Measurements from ENCODE around the gene SMC3.
"Not testable (repeated sequence)": the region's sequence is repeated elsewhere in the genome, so short reads cannot be mapped to it uniquely, and the experiment has no call there.

SMC3 gene

DNA sequence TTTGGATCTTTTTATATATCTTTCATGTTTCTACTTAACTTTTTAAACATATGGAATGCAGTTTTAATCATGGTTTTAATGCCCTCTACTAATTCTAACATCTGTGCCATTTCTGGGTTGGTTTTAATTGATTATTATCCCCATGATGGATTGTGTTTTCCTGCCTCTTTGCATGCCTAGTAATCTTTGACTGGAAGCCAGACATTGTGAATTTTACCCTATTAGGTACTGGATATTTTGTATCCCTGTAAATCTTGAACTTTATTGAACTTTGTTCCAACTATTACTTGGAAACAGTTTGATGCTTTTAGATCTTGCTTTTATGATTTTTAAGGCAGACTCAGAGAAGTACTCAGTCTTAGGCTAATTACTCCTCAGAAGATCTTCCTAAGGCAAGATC is 60.7 kb downstream of the SMC3 start:
- no peak for DNase-seq

DNA sequence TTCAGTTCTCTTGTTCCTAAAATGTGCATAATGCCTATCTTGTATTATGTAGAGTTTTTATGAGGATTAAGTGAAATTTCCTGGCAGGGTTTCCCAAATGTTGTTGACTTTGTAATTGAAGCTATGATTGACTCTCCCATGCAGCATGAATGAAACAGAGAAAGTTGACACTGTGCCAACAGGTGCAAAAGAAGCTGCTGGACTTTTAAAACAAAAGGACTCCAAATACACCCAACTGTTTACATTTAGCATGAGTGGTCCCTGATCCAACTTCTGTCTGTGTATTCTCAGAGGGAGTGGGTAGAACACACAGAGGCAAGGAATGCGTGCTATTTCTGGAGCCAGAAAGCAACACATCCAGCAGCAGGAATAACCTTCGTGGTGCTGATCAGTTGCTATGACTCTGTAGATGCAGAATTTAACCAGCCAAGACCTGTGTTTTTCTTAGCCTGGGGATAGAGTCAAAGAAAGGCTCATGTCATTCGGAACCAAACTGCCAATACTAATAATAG is 62.2 kb downstream of the SMC3 start:
- DNase-seq: peak; percentile 27

DNA sequence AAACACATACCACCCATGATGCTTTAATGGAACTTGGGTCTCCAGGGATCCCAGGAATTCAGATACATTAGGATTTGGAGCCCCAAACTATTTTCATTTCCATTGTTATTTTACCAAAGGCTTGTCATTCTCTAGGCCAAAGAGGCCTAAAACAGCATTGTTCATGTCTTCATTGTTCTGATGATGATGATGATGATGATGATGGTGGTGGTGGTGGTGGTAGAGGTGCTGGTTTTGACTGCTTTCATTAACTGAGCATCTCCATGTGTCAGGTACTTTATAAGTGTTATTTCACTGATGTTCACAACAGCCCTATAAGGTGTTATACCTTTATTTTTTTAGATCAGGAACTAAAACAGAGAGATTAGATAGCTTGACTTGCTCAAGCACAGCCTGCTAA is 64.4 kb downstream of the SMC3 start:
- no peak for DNase-seq

DNA sequence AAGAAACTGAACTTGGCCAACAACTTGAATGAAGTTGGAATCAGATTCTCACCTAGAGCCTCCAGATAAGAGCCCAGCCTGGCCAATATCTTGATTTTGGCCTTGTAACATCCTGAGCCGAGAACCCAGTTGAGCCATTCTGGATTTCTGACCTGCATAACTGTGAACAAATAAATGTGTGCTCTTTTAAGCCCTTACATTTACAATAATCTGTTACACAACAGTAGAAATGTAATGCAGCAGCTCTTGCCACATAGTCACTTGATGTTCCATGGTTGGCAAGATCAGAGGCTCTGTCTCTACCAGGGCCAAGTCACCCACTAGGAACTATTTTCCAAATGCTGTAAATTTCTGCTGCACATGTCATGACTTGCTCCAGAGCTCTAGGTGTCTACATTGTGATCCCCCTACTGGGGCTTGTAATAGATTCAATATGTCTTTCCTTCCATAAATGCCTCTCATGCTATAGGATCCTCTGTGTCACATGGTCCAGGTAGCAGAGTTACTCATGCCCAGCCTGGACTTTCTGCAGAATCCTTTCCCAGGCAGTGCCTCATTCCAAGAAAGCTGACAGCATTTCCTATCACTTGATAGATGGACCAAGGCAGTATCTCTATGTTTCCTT is 65.2 kb downstream of the SMC3 start:
- DNase-seq: no peak

DNA sequence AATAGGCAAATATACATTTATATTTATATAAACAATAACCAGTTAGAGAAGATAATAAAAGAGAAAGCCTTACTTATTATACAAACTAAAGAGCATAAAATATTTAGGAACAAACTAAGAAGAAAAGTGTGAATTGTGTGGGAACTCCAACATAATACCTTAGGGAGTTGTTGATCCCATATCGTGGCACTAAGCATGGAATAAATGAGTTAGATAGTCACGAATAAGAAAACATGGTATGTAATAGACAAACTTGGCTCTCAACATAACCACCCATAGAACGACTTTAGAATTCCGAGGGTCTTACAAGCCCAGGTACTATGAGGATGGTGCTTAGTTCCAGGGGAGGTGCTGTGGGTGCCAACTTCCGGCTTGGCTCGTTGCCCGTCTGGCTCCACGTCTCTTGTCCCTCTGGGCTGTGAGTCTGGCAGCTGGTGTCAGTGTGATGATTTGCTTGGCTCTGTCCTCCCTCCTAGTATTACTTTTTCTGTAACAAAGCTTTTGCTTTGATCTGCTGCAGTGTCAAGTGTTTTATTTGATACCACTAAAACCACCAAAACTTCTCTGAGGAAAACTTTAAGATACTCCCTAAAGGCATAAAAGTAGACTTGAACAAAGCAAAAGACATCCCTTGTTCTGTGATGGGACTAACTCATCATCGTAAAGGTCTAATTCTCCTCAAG is 67.2 kb downstream of the SMC3 start:
- no peak for DNase-seq

DNA sequence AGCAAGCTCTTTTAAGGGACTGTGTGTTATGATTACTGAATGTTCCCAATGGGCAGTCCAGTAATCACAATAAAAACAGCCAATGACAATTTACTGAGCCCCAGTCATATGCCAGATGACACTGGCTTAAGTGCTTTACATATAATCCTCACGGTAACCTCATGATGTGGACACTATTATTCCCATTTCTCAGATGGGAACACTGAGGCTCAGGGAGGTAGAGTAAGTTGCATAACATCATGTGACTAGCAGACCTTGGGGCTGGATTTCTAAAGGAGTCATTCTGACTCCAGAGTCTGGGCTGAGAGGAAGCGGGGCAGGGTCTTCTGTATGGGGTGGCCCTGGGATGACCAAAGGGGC is 69.1 kb downstream of the SMC3 start:
- DNase-seq: no peak

DNA sequence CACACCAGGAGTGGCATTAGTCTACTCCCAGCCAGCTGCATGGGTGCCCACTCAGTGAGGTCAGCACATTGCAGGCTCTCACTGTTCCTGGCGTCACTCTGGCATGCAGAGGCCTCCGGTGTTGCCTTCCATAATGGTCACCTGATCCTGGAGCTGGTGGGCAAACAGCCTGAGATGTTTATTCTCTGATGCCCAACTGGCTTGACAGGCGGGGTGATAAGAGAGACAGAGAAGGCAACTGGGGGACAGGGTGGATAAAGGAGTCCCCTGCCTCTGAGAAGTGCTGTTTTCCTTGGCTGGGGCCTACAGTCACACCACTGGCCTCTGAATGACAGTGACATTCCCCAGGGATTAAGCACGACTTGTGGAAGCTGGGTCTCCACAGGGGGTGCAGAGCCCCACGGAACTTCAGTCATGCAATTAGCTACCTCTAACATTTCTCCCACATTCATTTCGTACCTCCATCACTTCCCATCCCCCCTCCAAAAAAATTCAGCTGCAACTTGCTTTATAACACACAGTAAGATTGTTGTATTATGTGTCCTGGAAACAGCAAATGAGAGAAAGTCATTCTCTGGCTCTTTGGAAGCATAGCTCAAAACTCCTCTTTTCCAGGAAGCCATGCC is 69.5 kb downstream of the SMC3 start:
- DNase-seq: no peak

DNA sequence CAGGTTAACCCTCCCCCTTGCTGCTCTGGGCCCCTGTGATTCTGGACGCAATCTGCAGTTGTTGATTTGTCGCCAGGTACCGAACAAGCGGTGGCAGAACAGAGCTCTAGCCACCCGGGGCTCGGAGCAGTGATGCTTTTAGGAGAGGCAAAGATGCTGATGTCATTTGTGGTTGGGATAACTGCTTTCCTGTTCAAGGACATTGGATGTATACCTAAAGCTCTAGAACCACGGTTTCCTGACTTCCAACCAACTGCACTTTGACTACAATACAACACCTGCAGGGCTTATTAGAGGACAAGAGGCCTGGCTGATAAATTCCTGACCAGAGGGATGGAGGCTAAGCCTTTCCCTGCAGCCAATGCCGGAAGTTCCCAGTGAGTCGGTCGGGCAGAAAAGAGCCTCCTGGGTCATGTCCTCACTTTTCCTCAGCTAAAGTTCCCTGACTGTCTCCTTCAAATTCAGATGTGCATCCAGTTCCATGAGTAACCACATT is 70.1 kb downstream of the SMC3 start:
- no peak for DNase-seq

DNA sequence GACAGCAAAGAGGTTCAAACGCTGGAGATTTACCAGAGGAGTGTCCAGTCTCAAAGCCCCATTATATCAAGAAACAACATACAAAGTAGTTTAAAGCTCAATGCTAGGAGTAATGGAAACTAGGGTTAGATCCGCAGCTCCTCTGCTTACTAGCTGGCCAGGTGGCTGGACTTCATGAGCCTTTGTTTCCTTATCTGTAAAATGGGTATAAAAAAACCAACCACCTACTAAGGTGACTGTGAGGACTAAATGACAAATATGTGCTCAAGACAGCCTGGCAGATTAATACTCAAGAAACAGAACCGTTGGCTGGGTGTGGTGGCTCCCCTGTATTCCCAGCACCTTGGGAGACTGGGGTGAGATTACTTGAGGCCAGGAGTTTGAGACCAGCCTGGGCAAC is 70.8 kb downstream of the SMC3 start:
- DNase-seq: no peak

DNA sequence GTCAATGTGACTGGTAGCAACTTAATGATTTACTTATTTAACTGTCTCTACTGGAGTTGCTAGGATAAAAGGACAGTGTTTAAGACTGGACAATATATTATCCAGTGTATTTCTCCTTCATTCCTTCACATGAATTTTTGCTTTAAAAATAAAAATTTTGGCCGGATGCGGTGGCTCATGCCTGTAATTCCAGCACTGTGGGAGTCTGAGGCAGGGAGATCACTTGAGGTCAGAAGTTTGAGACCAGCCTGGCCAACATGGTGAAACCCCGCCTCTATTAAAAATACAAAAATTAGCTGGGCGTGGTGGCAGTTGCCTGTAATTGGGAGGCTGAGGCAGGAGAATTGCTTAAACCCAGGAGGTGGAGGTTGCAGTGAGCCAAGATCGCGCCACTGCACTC is 71.6 kb downstream of the SMC3 start:
- DNase-seq: not testable (repeated sequence)

DNA sequence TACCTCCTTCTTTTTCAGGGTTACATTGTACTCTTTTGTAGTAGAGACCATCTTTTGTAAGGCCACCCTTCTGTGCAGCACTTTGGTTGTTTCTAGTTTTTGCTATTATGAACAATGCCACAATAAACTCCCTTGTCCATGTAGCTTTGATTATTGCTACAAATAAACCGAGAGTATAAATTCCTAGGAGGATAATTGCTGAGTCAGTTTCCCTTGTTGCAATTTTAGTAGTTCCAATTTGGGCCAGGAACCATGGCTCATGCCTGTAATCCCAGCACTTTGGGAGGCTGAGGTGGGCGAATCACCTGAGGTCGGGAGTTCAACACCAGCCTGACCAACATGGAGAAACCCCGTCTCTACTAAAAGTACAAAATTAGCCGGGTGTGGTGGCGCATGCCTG is 72.4 kb downstream of the SMC3 start:
- not testable (repeated sequence) for DNase-seq

DNA sequence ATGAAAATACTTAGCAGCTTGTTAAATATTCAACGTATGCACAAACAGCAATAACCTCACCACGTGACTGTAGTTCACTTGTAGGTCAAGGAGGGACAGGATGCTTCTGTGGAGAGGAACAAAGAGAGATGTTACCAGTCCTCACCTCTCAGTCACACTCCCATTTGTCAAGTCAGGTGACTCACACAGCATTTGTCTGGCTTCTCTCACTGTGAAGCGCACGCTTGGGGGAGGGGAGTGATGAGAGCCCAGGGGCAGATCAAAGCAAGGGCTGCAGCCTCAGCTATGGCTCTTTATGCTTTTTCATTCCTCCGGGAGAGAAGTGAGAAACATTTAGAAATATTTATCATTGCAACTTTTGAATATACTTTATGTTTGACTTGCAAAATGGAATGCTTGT is 73.8 kb downstream of the SMC3 start:
- no peak for DNase-seq

DNA sequence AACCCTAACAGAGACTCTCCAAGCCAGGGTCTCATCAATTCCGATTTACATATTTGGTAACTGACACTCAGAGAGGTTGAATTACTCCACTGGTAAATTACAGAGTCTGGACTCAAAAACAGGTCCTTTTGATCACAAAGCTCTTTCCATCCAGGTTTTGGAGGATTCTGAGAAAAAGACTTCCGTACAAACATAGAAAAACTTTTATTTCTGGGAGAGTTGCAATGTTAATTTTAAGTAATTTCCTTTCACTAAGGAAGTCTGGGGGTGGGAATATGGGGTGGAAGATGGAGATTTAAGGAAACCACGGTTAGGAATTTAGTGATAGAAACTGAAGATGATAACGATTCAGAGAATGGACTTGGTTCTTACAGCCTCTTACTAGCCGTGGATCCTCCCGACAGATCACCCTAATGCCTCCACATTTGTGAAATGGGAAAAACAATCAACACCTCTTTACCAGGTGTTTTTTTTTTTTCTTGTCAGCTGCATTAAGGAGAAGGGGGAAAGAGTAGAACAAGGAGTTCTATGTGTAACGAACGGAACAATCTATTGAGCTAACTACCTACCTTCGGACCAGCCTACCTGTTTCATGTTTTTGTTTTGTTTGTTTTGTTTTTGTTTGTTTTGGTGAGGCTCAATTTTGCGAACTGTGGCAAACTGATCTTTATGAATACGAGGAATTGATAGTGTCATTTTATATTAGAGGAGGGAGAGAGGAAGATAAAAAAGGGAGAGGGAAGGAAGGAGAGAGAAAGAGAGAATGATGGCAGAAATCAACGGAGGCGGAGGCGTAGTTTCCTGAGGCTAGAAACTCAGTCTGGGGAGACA is 74.9 kb downstream of the SMC3 start:
- DNase-seq: no peak

DNA sequence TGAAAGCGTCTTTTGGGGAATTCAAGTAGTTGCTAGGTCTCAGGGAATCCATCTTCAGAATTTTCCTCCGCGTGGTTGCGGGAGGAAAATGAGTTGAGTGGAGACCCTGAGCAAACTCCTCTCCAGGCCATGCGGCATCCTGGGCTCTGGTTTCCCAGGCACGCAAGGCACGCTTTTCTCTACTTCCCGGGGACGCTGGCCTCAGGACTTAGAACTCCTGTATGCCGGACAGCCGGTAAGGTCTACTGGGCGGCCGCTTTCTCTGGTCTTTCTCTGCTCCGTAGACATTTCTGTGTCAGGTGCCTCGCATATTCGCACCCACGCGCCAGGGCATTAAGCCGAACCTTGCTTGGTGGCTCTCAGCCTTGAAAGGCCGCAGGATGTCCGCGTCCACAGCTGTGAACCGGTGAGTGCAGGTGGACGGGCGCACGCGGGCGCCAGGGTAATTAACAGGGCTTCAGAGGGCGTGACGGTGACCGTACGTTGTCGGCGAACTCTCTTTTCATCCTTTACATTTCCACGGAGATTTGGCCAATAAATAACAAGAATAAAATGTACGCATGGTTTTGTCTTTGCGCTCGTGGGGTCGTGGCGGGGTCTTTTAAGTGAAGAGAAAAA is 75.6 kb downstream of the SMC3 start:
- no peak for DNase-seq

DNA sequence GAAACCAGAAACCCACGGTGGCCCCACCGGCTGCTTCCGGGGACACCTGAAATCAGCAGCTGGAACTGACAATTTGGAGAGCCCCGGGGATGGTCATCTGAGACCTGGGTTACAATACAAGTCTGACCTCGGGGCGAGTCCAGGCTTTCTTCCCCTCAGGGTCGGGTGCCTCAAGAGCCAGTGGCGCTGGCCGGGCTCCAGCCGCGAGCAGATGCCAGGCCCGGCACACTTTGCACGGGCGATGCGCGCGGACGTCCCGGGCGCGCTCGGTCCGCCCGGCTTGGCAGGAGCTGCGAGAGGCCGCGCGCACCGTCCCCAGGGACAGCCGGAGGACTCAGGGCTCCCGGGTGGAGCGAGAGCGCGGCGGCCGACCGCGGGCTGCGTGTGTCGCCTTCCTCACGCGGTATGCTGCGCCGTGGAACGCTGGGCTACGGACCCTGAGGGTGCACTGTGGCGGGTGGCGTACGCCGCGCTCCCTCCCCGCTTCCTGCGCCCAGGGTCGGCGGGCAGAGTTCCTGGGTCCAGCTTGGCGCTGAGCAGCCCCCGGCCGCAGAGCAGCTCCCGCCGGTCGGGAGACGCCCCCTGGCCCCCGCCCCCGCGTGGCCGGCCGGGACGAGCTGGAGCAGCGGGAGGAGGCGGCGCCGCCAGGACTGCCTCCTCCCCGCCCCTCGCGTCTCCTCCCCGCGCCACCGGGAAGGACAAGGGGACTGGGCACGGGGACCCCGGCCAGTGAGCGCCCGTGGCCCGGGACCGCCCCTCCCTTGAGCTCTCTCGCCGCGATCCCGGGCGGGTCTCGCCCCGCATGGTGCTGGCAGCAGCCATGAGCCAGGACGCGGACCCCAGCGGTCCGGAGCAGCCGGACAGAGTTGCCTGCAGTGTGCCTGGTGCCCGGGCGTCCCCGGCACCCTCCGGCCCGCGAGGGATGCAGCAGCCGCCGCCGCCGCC is 76.4 kb downstream of the SMC3 start, which contains the start of gene RBM20:
RBM20 (plus strand) TSS at position 684 of the 945 bp plus-strand sequence; CDS start at position 803, 119 bp downstream.
- DNase-seq: no peak

DNA sequence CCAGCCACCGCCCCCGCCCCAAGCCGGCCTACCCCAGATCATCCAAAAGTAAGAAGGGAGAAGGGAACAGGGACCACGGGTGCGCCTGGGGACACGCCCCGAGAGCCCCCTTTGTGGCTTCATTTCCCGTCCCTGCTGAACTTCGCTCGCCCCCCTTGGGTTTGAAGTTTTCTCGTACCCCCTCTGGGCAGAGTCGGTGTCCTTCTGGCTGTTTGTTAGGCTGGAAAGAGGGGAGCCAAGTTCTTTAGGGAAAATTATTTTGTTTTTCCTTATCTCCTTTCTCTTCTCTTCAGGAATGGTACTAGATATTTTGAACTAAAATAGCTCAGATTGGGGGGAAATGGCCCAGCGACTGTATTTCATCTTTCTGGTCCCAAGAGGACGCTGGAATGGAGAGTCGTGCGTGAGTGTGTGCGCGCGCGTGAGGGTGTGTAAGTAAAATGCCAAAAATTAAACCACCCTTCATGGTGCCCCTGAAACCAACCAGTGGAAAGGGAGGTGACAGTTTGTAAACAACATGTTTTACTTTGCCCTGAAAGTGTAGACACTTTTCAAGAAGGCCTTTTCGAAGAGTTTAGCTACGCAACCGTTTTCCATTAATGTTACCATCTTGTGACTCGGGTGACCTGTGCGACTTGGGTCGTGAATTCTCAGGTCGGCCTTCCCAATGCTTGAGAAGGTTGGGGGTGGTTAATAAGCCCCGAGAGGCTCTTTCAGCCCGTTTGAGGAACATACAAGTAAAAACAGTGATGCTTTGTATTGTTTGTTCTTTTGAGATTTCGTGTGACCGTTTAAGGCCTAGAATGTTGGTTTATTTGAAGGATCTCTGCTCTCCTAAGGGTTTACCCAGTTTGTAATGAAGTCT is 77.3 kb downstream of the SMC3 start:
- DNase-seq: no peak

DNA sequence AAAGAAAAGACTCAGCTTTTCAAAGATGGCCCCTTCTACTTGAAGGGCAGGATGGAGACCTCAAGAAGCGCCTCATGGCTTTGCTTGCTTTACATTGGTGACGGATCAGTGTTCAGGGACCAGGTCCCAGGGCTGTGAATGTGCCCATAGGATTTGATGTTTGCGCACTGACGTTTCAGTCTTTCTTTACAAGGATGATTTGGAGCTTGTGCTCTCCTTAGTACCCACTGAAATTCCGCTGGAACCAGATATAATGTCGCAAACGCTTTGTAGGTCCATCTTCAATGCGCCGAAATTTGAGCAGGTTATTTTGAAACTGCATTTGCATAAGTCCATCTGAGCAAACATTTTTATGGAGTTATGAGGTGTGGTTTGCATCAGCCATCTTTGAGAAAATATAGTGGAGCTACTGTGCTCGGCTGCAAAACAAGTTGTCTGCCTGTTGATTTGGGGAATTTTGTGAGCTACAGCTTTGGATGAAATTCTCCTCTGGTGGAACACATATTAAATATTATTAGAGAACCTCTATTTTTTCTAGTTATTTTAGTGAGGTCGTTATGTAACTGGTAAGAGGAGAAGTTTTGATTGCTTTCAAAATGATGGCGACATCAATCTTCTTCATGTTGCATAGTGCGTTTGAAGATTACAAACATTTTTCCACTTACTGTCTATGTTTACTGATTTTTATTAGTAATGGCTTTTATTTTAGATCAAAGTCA is 79.1 kb downstream of the SMC3 start:
- no peak for DNase-seq

DNA sequence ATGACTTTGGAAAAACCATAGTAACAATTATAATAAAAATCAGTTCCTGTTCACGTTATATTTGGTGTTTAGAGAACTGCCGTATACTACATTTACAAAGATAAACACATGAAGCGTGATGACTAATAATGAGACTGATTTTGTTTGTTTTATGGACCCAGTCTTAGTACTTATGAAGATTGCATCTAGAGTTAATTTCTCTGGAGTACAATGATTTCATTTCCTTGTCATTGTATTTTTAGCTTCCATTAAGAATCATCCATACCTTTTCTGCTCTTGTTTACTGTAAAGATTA is 79.6 kb downstream of the SMC3 start:
- no peak for DNase-seq

DNA sequence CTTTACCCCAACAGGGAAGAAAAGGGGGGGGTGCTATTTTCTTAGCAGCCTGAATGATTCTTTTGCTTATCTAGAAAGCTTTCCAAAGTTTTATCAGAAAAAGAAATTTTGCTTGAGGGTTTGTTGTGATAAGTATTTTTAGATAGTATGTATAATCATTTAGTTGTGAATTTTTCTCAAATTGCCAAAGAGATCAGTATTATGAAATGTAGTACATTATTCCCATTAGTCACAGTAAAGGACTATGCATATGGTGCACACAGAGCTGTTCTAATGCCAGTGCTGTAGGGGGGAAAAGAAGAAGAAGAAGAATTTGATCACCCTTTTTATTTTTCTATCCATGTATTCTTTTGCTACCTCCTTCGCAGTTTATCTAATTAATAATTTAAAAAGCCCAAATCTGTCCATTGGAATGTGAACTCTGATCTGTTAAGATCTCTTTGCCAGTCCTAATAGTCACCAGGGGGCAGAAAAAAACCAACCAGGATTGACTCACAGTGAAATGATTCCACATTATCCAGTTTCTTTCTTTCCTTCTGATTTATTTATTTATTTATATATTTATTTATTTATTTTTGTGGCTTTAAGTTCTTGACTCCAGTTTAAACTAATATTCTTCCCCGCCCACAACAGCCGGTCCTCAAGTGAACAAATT is 81.3 kb downstream of the SMC3 start:
- DNase-seq: no peak

Measured in amniotic stem cell (primary cell).